Left renal pelvis (tissue), 4 donors: Measurements from ENCODE around the gene AEBP2. TPM values are rescaled to one million over a fixed set of nuclear protein-coding genes. Genes with fewer than 3 reads are reported as not detected.
"Not testable (repeated sequence)": the region's sequence is repeated elsewhere in the genome, so short reads cannot be mapped to it uniquely, and the experiment has no call there.

Experiments
- DNase-seq, 4 donors: peaks; one replicate each; pipeline ENCODE4 v3.0.0-alpha.2; 2013; ENCODE audit warnings: low read depth in 4 of 4, low spot score in 3 of 4
- polyA plus RNA-seq, 4 donors: library from polyadenylated mRNA; unstranded; fragments of 120-200 nt; gene quantifications; one replicate each; pipeline ENCODE4 v1.2.1, GENCODE V29; 2013; ENCODE audit not compliant: insufficient read length in 4 of 4

The AEBP2 gene
- polyA plus RNA-seq, 4 donors: 47.8 to 70.4 (median 60.8) TPM

DNA sequence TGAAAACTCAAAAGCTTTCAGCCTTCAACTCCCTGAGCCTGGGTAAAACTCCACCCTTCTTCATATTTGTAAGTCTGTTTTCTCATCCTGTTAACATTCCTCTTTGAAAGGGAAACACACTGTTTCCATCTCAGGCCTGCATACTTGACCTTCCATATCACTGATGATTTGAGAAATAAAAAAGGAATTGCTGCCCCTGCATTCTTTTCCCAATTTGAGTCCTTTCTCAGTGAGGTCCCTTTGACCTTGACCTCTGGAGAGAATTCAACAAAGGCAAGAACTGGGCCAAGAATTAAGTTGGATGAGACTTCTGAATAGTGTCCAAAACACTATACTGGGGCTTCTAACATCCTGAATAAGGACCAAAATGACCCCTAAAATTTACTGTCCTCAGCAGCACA, 108.0 kb downstream of the AEBP2 start:
- DNase-seq: peak; percentile 56 to 61 (median 58)

DNA sequence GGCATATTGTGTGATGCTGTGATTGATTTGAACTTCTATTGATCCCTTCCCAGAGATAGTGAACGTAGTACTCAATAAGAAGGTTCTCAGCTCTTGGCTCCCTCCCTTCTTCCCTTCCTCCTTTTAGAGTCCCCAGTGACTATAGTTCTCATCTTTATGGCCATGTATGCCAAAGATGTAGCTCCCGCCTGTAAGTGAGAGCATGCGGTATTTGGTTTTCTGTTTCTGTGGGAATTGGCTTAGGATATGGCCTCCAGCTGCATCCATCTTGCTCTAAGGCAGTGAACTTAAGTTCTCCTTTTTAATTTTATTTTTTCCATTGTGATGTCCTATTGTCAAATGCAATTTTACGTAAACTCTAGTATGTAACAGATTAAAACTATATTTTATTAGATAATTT, 109.5 kb downstream of the AEBP2 start:
- no peak for DNase-seq

DNA sequence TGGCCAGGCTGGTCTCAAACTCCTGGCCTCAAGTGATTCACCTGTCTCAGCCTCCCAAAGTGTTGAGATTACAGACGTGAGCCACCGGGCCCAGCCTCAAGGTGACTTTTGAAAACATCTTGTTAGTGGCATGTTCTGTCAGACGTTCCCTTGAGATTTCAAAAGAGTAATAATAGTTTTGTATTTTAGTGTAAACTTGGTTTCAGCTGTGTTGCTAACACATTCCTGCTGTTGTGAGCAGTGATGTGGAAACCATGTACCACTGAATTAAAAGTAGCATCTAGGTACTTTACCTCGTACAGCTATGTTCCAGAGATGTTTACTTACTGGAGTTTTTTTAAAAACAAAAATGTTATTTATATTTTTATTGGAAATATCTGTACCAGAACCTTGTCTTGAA, 111.3 kb downstream of the AEBP2 start:
- no peak for DNase-seq

DNA sequence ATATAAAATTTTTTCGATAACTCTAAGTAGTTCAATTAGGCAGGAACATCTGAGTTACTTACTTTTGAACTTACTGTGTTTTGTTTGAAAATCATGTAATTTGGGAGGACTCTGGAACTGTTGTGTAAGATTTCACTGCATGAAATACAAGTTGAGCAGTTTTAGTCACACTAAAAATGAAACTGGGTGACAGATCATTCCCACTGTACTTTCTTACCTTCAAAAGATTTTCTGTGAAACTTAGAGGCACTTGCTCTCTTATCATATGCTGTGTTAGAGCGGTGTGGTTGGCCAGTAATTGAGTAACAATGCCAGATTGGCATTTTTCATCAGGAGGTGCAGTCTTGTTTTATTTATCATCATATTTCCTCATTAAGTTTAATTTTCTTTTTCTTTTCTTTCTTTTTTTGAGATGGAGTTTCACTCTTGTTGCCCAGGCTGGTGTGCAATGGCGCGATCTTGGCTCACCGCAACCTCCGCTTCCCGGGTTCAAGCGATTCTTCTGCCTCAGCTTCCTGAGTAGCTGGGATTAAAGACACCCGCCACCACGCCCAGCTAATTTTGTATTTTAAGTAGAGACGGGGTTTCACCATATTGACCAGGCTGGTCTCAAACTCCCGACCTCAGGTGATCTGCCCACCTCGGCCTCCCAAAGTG, 113.3 kb downstream of the AEBP2 start:
- DNase-seq: not testable (repeated sequence)

DNA sequence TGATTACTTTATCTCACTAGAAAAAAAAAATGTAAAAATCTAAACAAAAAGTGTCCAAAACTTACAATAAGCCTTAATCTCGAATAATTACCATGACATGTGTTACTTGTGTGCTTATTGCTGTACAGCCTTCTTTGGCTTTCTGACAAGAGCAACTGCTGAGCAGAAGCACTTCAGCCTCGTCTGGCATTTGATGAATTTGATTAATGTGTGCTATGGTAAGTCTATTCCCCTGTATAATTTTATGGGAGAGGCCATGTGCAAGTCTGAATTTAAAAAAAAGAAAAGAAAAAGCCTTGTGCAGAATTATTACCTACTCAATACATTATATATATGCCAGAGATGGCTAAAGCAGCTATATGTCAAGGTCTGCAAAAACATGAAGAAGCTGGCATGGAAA, 113.9 kb downstream of the AEBP2 start:
- DNase-seq: no peak

DNA sequence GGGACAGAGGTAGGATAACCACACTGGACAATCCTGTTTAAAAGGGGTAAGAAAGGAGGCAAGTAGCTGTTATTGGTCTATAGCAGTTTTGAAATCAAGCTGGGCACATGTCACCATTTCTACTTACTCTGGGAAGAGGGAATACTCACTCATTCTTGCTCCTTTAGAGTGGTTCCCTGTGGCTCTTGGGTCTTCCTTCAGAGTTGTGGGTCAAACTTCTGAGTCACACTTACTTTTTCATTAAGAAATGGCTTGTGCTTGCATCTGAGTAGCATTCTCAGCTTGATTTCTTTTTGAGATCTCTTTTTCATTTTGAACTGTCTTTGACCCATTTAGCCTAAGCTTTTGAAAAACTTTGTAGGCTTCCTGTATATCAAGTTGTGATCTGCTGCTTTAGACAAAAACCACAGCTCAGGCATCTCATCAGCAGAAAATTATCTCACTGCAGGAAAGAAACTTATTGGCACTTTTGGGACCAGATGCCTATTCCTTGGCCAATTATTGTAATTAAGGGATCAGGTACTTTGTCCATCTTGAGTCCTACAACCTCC, 122.2 kb downstream of the AEBP2 start:
- no peak for DNase-seq
